Astrocyte (in vitro differentiated cells and primary cell): Measurements from ENCODE around the gene CENPT. TPM values are rescaled to one million over a fixed set of nuclear protein-coding genes. Genes with fewer than 3 reads are reported as not detected.

ENCODE experiments used
- DNase-seq: peaks from one replicate; pipeline ENCODE4 v3.0.0-alpha.2; 2010; ENCODE audit warnings: low read depth
- FAIRE-seq: peaks from 2 replicates; lab custom pipeline; 2011; peaks lifted over from hg19 to GRCh38; lab: Jason Lieb, UNC
- H2AFZ ChIP-seq: 2 replicates; pipeline ENCODE4 v1.6.0; 2012; ENCODE audit warnings: low read depth, low read length, inconsistent platforms
- H3K27ac ChIP-seq: 2 replicates; pipeline ENCODE4 v1.5.1; 2011; ENCODE audit warnings: low read depth, low read length, inconsistent platforms
- H3K27me3 ChIP-seq: 2 replicates; pipeline ENCODE4 v1.6.0; 2011; ENCODE audit warnings: low read length, inconsistent platforms; ENCODE audit not compliant: insufficient read depth
- H3K36me3 ChIP-seq: 2 replicates; pipeline ENCODE4 v1.5.1; 2011; ENCODE audit warnings: low read length, inconsistent platforms; ENCODE audit not compliant: insufficient read depth
- H3K4me1 ChIP-seq: 2 replicates; pipeline ENCODE4 v1.5.1; 2011; ENCODE audit warnings: low read length, inconsistent platforms; ENCODE audit not compliant: insufficient read depth
- H3K4me2 ChIP-seq: 2 replicates; pipeline ENCODE4 v1.6.0; 2012; ENCODE audit warnings: low read length, inconsistent platforms
- H3K4me3 ChIP-seq: 2 replicates; pipeline ENCODE4 v1.5.1; 2011; ENCODE audit warnings: low read depth, mild to moderate bottlenecking, low read length, inconsistent platforms; ENCODE audit not compliant: insufficient read depth
- H3K79me2 ChIP-seq: 2 replicates; pipeline ENCODE4 v1.6.0; 2012; ENCODE audit warnings: mild to moderate bottlenecking, low read length, inconsistent platforms; ENCODE audit not compliant: insufficient read depth
- H3K9ac ChIP-seq: 2 replicates; pipeline ENCODE4 v1.6.0; 2012; ENCODE audit warnings: mild to moderate bottlenecking, low read length, inconsistent platforms
- H3K9me3 ChIP-seq: 2 replicates; pipeline ENCODE4 v1.5.1; 2012; ENCODE audit warnings: low read depth, mild to moderate bottlenecking, low read length, inconsistent platforms; ENCODE audit not compliant: insufficient read depth
- H4K20me1 ChIP-seq: 2 replicates; pipeline ENCODE4 v1.6.0; 2012; ENCODE audit warnings: low read length, inconsistent platforms; ENCODE audit not compliant: insufficient read depth
- H3K27ac Mint-ChIP-seq: one replicate; pipeline ENCODE4 v1.8.0; 2021; ENCODE audit warnings: mild to moderate bottlenecking, mixed read lengths; ENCODE audit not compliant: unreplicated experiment
- H3K27me3 Mint-ChIP-seq: one replicate; pipeline ENCODE4 v1.8.0; 2021; ENCODE audit warnings: low read depth, mixed read lengths; ENCODE audit not compliant: unreplicated experiment
- H3K36me3 Mint-ChIP-seq: one replicate; pipeline ENCODE4 v1.8.0; 2021; ENCODE audit warnings: low read depth, mixed read lengths; ENCODE audit not compliant: unreplicated experiment
- H3K4me1 Mint-ChIP-seq: one replicate; pipeline ENCODE4 v1.8.0; 2021; ENCODE audit warnings: low read depth, mixed read lengths; ENCODE audit not compliant: unreplicated experiment
- H3K4me3 Mint-ChIP-seq: one replicate; pipeline ENCODE4 v1.8.0; 2021; ENCODE audit warnings: mild to moderate bottlenecking, moderate library complexity, mixed read lengths; ENCODE audit not compliant: unreplicated experiment
- H3K9me3 Mint-ChIP-seq: one replicate; pipeline ENCODE4 v1.8.0; 2021; ENCODE audit warnings: mild to moderate bottlenecking, mixed read lengths; ENCODE audit not compliant: unreplicated experiment
- CTCF ChIP-seq: IDR thresholded peaks from 2 replicates; pipeline ENCODE4 v1.5.1; 2011; ENCODE audit warnings: low read depth, mild to moderate bottlenecking, inconsistent platforms, low read length, moderate library complexity; ENCODE audit not compliant: insufficient read depth
- EZH2 ChIP-seq: IDR thresholded peaks from 2 replicates; pipeline ENCODE4 v1.6.1; 2012; ENCODE audit warnings: mild to moderate bottlenecking, low read length, inconsistent platforms; ENCODE audit not compliant: insufficient read depth
- total RNA-seq: library from RNA; stranded (reverse); gene quantifications from 2 replicates; pipeline ENCODE4 v1.2.1, GENCODE V29; 2021

CENPT gene
- total RNA-seq, 1 donor from 2014 or later = 79.3 TPM

- Mint-ChIP-seq H3K4me1 (peaks cover 2% of the 10 kb centered on the region), H3K4me3 (peak overlapping the region; percentile 97), H3K27me3 (no peaks in the 10 kb centered on the region), H3K9me3 (no peaks in the 10 kb centered on the region), H3K36me3 (no peaks in the 10 kb centered on the region), H3K27ac (peak overlapping the region; percentile 97)
- Histone ChIP-seq H3K79me2 (peaks cover 51% of the 10 kb centered on the region), H3K4me1 (peaks cover 24% of the 10 kb centered on the region), H3K9me3 (no peaks in the 10 kb centered on the region), H3K27ac (peak overlapping the region; percentile 90), H3K4me2 (peak overlapping the region; percentile 92), H3K4me3 (peak overlapping the region; percentile 88), H4K20me1 (peaks cover 26% of the 10 kb centered on the region), H2AFZ (peak overlapping the region; percentile 91), H3K36me3 (no peaks in the 10 kb centered on the region), H3K9ac (peak overlapping the region; percentile 98), H3K27me3 (no peaks in the 10 kb centered on the region)
- DNase-seq (peak; percentile 13), FAIRE-seq (no peak)
- TF ChIP-seq CTCF = no peak
- TF ChIP-seq EZH2 = no peak
Measured at GRCh38 chr16:67893743-67894399, 46.4 kb upstream of the CENPT start.

GRCh38 chr16:67892899-67893742 is 45.6 kb upstream of the CENPT start, which contains the start of gene PSKH1:
Gene PSKH1, plus strand, starts transcription at chr16:67893254. Its CDS starts 15,496 bp downstream, at chr16:67908750.
- Mint-ChIP-seq H3K4me3 (peak within 1 kb of the TSS; percentile 97), H3K36me3 (no peaks in the 10 kb centered on the region), H3K4me1 (peaks cover 2% of the 10 kb centered on the region), H3K27ac (peak within 1 kb of the TSS; percentile 97), H3K9me3 (no peaks in the 10 kb centered on the region), H3K27me3 (no peaks in the 10 kb centered on the region)
- H3K27ac ChIP-seq = peak within 1 kb of the TSS; percentile 90
- DNase-seq (peak; percentile 85), FAIRE-seq (no peak)
- H3K4me3 ChIP-seq = peak within 1 kb of the TSS; percentile 88
- H3K27me3 ChIP-seq = no peaks in the 10 kb centered on the region
- H3K9ac ChIP-seq = peak within 1 kb of the TSS; percentile 98
- H2AFZ ChIP-seq = peak within 1 kb of the TSS; percentile 91
- peaks cover 24% of the 10 kb centered on the region for H3K4me1 ChIP-seq
- no peaks in the 10 kb centered on the region for H3K36me3 ChIP-seq
- H3K9me3 ChIP-seq = no peaks in the 10 kb centered on the region
- peaks cover 24% of the 10 kb centered on the region for H4K20me1 ChIP-seq
- H3K79me2 ChIP-seq = peaks cover 45% of the 10 kb centered on the region
- TF ChIP-seq CTCF (no peak), EZH2 (no peak)
- peak within 1 kb of the TSS; percentile 92 for H3K4me2 ChIP-seq
